Lower lobe of right lung (tissue), 2 donors: ENCODE data around the gene CACNB1. TPM values are rescaled to one million over a fixed set of nuclear protein-coding genes. Genes with fewer than 3 reads are reported as not detected.

Source experiments
- ATAC-seq, 2 donors: fragments of 200-7000 bp; cut with Tn5 transposase; one replicate each; pipeline ENCODE4 v1.9.1; 2020 to 2022; ENCODE audit warnings: mild to moderate bottlenecking in 2 of 2, moderate library complexity in 2 of 2
- DNase-seq: peaks from one replicate; pipeline ENCODE4 v3.0.0-alpha.2; 2020
- H3K27ac ChIP-seq: fragments of 200-600 bp; one replicate; pipeline ENCODE4 v1.8.0; 2022
- H3K27me3 ChIP-seq: fragments of 200-600 bp; one replicate; pipeline ENCODE4 v1.8.0; 2022; ENCODE audit warnings: low read depth
- H3K36me3 ChIP-seq: fragments of 200-600 bp; one replicate; pipeline ENCODE4 v1.8.0; 2022; ENCODE audit warnings: mild to moderate bottlenecking
- H3K4me1 ChIP-seq: fragments of 200-600 bp; one replicate; pipeline ENCODE4 v1.8.0; 2022
- H3K4me3 ChIP-seq: fragments of 200-600 bp; one replicate; pipeline ENCODE4 v1.8.0; 2022; ENCODE audit warnings: mild to moderate bottlenecking
- H3K9me3 ChIP-seq: fragments of 200-600 bp; one replicate; pipeline ENCODE4 v1.8.0; 2022
- intact Hi-C: fragments of 100-400 bp; cut with DNase I; formaldehyde crosslinking; loops from one replicate; pipeline ENCODE4 v1.11.0; 2022
- total RNA-seq: library from RNA; stranded (reverse); fragmentation: NEBNext Ultra II Directional; extraction: Animal tissue kit (Norgen Biotek cat#: 25700); gene quantifications from one replicate; pipeline ENCODE4 v1.2.1, GENCODE V29; 2021
- TF ChIP-seq, protein P1 (sequence below): fragments of 200-600 bp; IDR thresholded peaks from one replicate; pipeline ENCODE4 v1.8.0; 2022; ENCODE audit warnings: antibody characterized with exemption, mild to moderate bottlenecking
- donor health status: DM: no; HTN: yes; CAD: no; lungs with severe emphysema.

Gene CACNB1
- total RNA-seq, 1 donor from 2014 or later = 21.3 TPM

DNA sequence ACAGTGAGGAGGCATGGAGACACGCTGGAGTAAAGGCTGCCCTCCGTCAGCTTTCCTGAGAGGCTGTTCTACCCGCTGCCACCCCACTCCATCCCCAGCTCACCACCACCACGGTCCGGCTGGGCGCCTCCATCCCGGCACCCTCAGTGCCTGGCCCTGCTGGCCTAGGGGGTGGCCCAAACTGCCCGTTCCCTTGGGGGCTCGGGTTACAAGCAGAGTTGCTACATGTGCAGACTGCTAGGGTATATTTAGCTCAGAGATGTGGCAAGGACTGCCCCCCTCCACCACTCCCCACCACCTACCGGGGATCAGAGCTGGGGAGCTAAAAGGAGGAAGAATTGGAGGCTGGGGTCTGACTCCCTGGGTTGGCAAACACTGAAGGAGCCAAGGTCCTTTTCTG is 4.1 kb downstream of the CACNB1 start:
- H3K9me3 ChIP-seq = no peaks in the 10 kb centered on the region
- TF ChIP-seq, protein P1, sequence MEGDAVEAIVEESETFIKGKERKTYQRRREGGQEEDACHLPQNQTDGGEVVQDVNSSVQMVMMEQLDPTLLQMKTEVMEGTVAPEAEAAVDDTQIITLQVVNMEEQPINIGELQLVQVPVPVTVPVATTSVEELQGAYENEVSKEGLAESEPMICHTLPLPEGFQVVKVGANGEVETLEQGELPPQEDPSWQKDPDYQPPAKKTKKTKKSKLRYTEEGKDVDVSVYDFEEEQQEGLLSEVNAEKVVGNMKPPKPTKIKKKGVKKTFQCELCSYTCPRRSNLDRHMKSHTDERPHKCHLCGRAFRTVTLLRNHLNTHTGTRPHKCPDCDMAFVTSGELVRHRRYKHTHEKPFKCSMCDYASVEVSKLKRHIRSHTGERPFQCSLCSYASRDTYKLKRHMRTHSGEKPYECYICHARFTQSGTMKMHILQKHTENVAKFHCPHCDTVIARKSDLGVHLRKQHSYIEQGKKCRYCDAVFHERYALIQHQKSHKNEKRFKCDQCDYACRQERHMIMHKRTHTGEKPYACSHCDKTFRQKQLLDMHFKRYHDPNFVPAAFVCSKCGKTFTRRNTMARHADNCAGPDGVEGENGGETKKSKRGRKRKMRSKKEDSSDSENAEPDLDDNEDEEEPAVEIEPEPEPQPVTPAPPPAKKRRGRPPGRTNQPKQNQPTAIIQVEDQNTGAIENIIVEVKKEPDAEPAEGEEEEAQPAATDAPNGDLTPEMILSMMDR = no peak
- no peak overlapping the region for H3K27ac ChIP-seq
- intact Hi-C loops = no loop called here
- H3K4me3 ChIP-seq = no peak overlapping the region
- H3K4me1 ChIP-seq = peaks cover 31% of the 10 kb centered on the region
- DNase-seq = no peak
- no peak for ATAC-seq
- peaks cover 54% of the 10 kb centered on the region for H3K36me3 ChIP-seq
- no peaks in the 10 kb centered on the region for H3K27me3 ChIP-seq

DNA sequence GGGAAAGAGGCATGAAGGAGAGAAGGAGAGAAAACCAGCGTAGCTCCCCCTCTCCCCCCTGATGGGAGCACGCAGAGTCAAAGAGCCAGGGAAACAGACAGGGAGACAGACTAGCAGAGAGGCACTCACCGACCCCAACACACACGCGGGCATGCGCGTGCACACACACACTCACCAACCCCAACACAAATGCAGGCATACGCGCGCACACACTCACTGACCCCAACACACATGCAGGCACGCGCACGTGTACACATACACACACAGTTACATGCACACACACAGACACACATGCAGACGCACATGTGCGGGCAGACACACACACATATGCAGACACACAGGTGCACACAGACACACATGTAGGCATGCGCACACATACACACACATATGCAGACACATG is 4.6 kb downstream of the CACNB1 start:
- H3K27ac ChIP-seq = no peak overlapping the region
- peaks cover 26% of the 10 kb centered on the region for H3K4me1 ChIP-seq
- H3K4me3 ChIP-seq = no peak overlapping the region
- ATAC-seq (no peak), DNase-seq (no peak)
- TF ChIP-seq, protein P1 = no peak
- no peaks in the 10 kb centered on the region for H3K9me3 ChIP-seq
- intact Hi-C loops = no loop called here
- no peaks in the 10 kb centered on the region for H3K27me3 ChIP-seq
- H3K36me3 ChIP-seq = peaks cover 59% of the 10 kb centered on the region

DNA sequence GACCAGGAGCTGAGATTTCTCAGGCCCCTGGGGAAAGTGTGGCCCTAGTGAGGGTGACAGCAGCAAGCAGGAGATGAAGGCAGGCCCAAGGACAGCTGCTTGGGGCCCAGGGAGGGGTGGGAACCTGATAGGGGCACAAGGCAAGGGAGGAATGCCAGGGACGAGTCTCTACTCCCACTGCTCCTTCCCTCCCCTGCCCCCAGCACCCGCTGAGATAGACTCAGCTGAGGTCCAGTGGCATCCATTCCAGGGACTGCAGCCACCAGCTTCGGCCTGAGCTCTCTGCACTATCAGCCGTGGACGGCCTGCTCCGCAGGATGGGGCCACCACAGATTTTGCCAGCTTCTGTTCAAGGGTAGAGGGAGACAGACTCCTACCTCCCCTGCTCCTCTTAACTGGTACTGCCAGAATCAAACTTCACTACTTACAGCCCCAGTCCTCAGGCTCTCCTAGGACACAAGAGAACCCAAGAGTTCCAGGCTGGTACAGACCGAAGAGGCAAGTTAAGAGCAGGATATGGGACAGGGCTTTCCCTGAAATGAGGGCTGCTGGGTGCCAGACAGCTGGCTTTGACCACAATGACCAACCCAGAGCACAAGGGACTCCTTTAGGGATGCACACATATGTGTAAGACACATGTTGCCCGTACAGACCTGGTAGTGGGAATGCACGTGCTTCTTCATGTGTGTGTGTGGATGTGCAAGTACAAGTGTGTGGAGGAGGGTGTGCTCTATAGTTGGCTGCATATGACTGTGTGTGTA is 5.5 kb downstream of the CACNB1 start:
- peaks cover 68% of the 10 kb centered on the region for H3K36me3 ChIP-seq
- intact Hi-C loops = no loop called here
- no peak for DNase-seq

DNA sequence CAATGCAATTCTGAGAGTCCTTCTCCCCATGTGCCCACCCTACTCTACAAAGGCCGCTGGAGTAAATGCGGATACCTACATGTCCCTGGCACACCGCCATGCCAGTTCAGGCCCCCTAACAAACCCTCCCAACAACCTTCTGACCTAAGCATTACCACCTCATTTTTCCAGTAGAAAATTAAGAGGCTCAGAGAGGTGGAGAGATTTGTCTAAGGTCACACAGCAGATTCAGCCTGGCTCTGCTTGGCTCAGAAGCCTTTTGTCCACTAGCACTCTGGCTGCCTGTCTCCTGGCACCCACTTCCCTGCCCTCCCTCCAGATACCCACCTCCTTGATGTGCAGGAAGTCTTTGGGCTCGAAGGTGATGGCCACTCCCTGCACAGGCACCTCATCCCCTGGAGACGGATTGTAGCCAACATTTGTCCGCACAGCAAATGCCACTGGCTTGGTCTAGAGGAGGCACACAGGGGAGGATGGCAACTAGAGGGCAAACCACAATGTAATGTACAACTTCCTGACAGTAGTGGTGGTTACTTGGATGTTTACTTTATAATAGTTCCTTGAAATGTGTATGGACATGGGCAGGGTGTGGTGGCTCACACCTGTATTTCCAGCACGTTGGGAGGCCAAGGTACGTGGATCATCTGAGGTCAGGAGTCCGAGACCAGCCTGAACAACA is 10.2 kb downstream of the CACNB1 start:
- no peak overlapping the region for H3K4me3 ChIP-seq
- TF ChIP-seq, protein P1 = no peak
- intact Hi-C loops = no loop called here

More for the DNA sequence above, 5.5 kb downstream of the CACNB1 start:
- Histone ChIP-seq H3K27ac (no peak overlapping the region), H3K4me3 (no peak overlapping the region), H3K4me1 (peaks cover 20% of the 10 kb centered on the region), H3K27me3 (no peaks in the 10 kb centered on the region), H3K9me3 (no peaks in the 10 kb centered on the region)
- TF ChIP-seq, protein P1 = no peak
- ATAC-seq = no peak

DNA sequence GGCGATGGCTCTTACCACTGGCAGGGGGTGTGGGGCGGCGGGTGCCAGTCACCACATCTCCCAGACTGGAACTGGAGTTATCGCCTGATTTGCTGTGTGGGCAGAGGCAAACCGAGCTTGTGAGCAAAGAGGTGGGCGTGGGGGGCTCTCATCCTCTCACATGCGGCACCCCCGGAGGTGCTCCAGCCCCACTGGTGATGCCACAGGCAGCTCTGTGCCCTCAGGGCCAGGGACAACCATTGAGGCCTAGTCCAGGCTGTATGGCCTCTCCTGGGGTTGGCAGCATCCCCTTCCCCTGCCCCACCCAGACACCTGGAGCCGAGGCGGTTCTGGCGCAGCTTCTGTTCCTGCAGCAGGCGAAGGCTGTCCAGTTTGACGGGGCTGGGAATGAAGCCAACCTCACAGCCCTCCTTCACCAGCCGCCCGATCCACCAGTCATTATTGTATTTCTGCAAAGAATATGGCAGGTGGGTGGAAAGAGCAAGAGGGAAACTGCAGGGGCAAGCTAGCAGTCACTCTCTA is 10.9 kb downstream of the CACNB1 start:
- TF ChIP-seq, protein P1 = no peak
- DNase-seq (no peak), ATAC-seq (no peak)
- Histone ChIP-seq H3K4me3 (no peak overlapping the region), H3K27me3 (no peaks in the 10 kb centered on the region), H3K4me1 (no peaks in the 10 kb centered on the region), H3K9me3 (no peaks in the 10 kb centered on the region), H3K27ac (no peak overlapping the region), H3K36me3 (peaks cover 95% of the 10 kb centered on the region)
- intact Hi-C loops = no loop called here

More for the DNA sequence above, 10.2 kb downstream of the CACNB1 start:
- H3K36me3 ChIP-seq = peaks cover 96% of the 10 kb centered on the region
- no peaks in the 10 kb centered on the region for H3K9me3 ChIP-seq
- no peaks in the 10 kb centered on the region for H3K27me3 ChIP-seq
- ATAC-seq = no peak
- no peak for DNase-seq
- H3K27ac ChIP-seq = no peak overlapping the region
- H3K4me1 ChIP-seq = no peaks in the 10 kb centered on the region
